B cell (primary cell): ENCODE data around the gene FNDC3A.

ENCODE experiments used
- EZH2 ChIP-seq: IDR thresholded peaks from 2 replicates; pipeline ENCODE4 v1.6.1; 2012; ENCODE audit warnings: borderline replicate concordance, low read depth, mild to moderate bottlenecking, moderate library complexity, low read length; ENCODE audit not compliant: insufficient read depth, poor library complexity, severe bottlenecking
- TF ChIP-seq, protein P1 (sequence below): fragments of 200-600 bp; IDR thresholded peaks from one replicate; pipeline ENCODE4 v1.8.0; 2022; ENCODE audit warnings: antibody characterized with exemption, mild to moderate bottlenecking

DNA sequence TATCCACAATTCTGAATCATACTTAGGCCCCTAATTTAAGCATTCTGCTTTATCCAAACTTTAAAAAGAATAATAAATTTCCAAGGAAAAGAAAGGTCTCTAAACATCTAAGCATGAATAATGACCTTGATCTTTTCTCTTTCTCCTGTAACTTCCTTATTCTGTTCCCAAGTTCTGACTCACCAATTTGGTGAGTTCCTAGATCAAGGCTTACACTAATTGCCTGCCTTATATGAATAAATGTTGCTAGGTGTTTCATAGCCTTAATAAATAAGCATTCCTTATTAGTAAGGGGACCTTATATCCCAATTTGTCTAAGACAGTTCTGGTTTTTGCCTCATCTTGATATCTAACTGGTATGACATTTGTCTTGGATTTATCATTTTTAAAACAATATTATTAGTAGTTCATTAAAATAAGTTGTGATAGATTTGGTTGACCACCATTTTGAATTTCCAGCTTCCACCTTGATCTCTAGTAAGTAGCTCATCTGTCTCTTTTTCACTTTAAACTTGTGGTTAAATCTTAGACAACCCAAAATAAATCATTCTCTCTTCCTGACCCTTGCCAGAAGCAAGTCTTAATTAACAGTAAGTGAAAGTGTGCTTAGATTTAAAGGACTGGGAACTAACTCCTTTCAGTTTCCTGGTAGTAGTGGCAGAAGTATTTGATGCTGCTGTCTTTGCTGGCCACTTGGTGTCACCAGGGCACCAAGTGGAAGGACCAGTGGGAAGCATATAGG lies 123.2 kb downstream of the FNDC3A start:
- TF ChIP-seq, protein P1, sequence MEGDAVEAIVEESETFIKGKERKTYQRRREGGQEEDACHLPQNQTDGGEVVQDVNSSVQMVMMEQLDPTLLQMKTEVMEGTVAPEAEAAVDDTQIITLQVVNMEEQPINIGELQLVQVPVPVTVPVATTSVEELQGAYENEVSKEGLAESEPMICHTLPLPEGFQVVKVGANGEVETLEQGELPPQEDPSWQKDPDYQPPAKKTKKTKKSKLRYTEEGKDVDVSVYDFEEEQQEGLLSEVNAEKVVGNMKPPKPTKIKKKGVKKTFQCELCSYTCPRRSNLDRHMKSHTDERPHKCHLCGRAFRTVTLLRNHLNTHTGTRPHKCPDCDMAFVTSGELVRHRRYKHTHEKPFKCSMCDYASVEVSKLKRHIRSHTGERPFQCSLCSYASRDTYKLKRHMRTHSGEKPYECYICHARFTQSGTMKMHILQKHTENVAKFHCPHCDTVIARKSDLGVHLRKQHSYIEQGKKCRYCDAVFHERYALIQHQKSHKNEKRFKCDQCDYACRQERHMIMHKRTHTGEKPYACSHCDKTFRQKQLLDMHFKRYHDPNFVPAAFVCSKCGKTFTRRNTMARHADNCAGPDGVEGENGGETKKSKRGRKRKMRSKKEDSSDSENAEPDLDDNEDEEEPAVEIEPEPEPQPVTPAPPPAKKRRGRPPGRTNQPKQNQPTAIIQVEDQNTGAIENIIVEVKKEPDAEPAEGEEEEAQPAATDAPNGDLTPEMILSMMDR = no peak
- TF ChIP-seq EZH2 = no peak
